HCT116 (cell line): ENCODE data around the gene RFC1. TPM values are rescaled to one million over a fixed set of nuclear protein-coding genes. Genes with fewer than 3 reads are reported as not detected.
"Not testable (repeated sequence)": the region's sequence is repeated elsewhere in the genome, so short reads cannot be mapped to it uniquely, and the experiment has no call there.

Source experiments
- ATAC-seq: fragments of 200-7000 bp; cut with Tn5 transposase; 2 replicates; pipeline ENCODE4 v1.9.1; 2020; ENCODE audit warnings: mild to moderate bottlenecking, moderate library complexity
- BruUV-seq: library from RNA; stranded (reverse); fragments of 400-500 nt; replicated peaks from 2 replicates; lab custom pipeline; 2021; lab: Mats Ljungman, UMichigan
- CTCF ChIA-PET: fragments of 300-600 bp; sonication (Branson Sonifier 250); formaldehyde crosslinking; loops from one replicate; lab custom pipeline; 2021; ENCODE audit warnings: antibody characterized with exemption; lab: Charles Lee
- POLR2A ChIA-PET: fragments of 300-600, 350-600 bp; sonication (Branson Sonifier 250); formaldehyde crosslinking; loops from one replicate; lab custom pipeline; 2021; ENCODE audit warnings: antibody characterized with exemption; lab: Charles Lee
- RAD21 ChIA-PET, 2 experiments: fragments of 300-600 bp; sonication (Branson Sonifier 250); formaldehyde crosslinking; loops; one replicate each; lab custom pipeline; 2023; ENCODE audit warnings: low total read pairs in 2 of 2; ENCODE audit not compliant: uncharacterized antibody in 2 of 2, unreplicated experiment in 2 of 2, low non-redundant PET in 1 of 2; lab: Charles Lee
- DNase-seq: peaks from one replicate; pipeline ENCODE4 v3.0.0-alpha.2; 2010; ENCODE audit warnings: low read depth, low spot score
- H2AFZ ChIP-seq: fragments of 200-600 bp; shearing (Covaris generic), sonication (generic); 2 replicates; pipeline ENCODE4 v1.6.1; 2017; ENCODE audit warnings: low read depth, mixed run types, mixed read lengths, antibody characterized with exemption, low read length; ENCODE audit not compliant: poor library complexity, severe bottlenecking
- H3K27ac ChIP-seq: 2 replicates; pipeline ENCODE4 v1.5.1; 2012; ENCODE audit warnings: low read depth, low read length
- H3K27me3 ChIP-seq: fragments of 200-600 bp; sonication (generic); 2 replicates; pipeline ENCODE4 v1.6.1; 2016; ENCODE audit warnings: mixed run types, low read length, mixed read lengths; ENCODE audit not compliant: insufficient read depth
- H3K36me3 ChIP-seq, 2 experiments: fragments of 200-500 bp in 1 of 2; fragments of 200-600 bp in 1 of 2; sonication (Bioruptor generic) in 1 of 2; sonication (generic) in 1 of 2; 2 replicates each; pipeline versions ENCODE4 v1.5.1 to v1.6.1; 2014 to 2016; ENCODE audit warnings: low read length in 2 of 2, inconsistent platforms in 1 of 2, mixed read lengths in 1 of 2, mixed run types in 1 of 2; ENCODE audit not compliant: insufficient read depth in 2 of 2, control insufficient read depth in 1 of 2
- H3K4me1 ChIP-seq, 2 experiments: fragments of 200-600 bp in 1 of 2; sonication (generic) in 1 of 2; 2 replicates each; pipeline versions ENCODE4 v1.5.1 to v1.6.1; 2012 to 2017; ENCODE audit warnings: low read length in 2 of 2, inconsistent platforms in 1 of 2, mild to moderate bottlenecking in 1 of 2, mixed read lengths in 1 of 2, mixed run types in 1 of 2, moderate library complexity in 1 of 2; ENCODE audit not compliant: insufficient read depth in 2 of 2, control insufficient read depth in 1 of 2
- H3K4me2 ChIP-seq: fragments of 200-600 bp; sonication (generic); 2 replicates; pipeline ENCODE4 v1.6.1; 2017; ENCODE audit warnings: mixed run types, low read length, mixed read lengths
- H3K4me3 ChIP-seq, 2 experiments: fragments of 200-600 bp in 1 of 2; sonication (generic) in 1 of 2; replicated peaks in 1 of 2; 2 replicates each; pipeline ENCODE4 v1.5.1; 2011 to 2016; ENCODE audit warnings: low read length in 2 of 2, control low read depth in 1 of 2, low read depth in 1 of 2, mild to moderate bottlenecking in 1 of 2, mixed read lengths in 1 of 2, mixed run types in 1 of 2
- H3K79me2 ChIP-seq: fragments of 200-600 bp; sonication (generic); 2 replicates; pipeline ENCODE4 v1.6.1; 2017; ENCODE audit warnings: mild to moderate bottlenecking, mixed run types, low read length, moderate library complexity, mixed read lengths; ENCODE audit not compliant: insufficient read depth
- H3K9ac ChIP-seq: fragments of 200-600 bp; sonication (generic); 2 replicates; pipeline ENCODE4 v1.6.1; 2016; ENCODE audit warnings: low read length, mixed read lengths
- H3K9me2 ChIP-seq: fragments of 200-600 bp; sonication (generic), shearing (Covaris generic); 2 replicates; pipeline ENCODE4 v1.6.1; 2017; ENCODE audit warnings: mixed run types, mild to moderate bottlenecking, moderate library complexity; ENCODE audit not compliant: insufficient read depth
- H3K9me3 ChIP-seq, 2 experiments: fragments of 200-500 bp in 1 of 2; fragments of 200-600 bp in 1 of 2; sonication (Bioruptor generic) in 1 of 2; sonication (generic) in 1 of 2; 2 replicates each; pipeline ENCODE4 v1.6.1; 2014 to 2017; ENCODE audit warnings: low read length in 2 of 2, mixed read lengths in 2 of 2, inconsistent platforms in 1 of 2, low read depth in 1 of 2, mild to moderate bottlenecking in 1 of 2, mixed run types in 1 of 2, moderate library complexity in 1 of 2; ENCODE audit not compliant: control insufficient read depth in 1 of 2, insufficient read depth in 1 of 2
- H4K20me1 ChIP-seq: fragments of 200-600 bp; sonication (generic), shearing (Covaris generic); 2 replicates; pipeline ENCODE4 v1.6.1; 2017; ENCODE audit warnings: mixed run types, mild to moderate bottlenecking, moderate library complexity; ENCODE audit not compliant: insufficient read depth
- CBX3 ChIP-seq: IDR thresholded peaks from 2 replicates; pipeline ENCODE4 v1.6.1; 2012; ENCODE audit warnings: low read depth
- CEBPB ChIP-seq: IDR thresholded peaks from 2 replicates; pipeline ENCODE4 v1.6.1; 2012; ENCODE audit warnings: low read depth
- ELF1 ChIP-seq: IDR thresholded peaks from 2 replicates; pipeline ENCODE4 v1.6.1; 2012; ENCODE audit warnings: low read depth, borderline replicate concordance
- EZH2 ChIP-seq: fragments of 200-600 bp; sonication (generic); IDR thresholded peaks from 2 replicates; pipeline ENCODE4 v1.6.1; 2017; ENCODE audit warnings: antibody characterized with exemption, mixed run types
- EZH2phosphoT487 ChIP-seq: fragments of 200-600 bp; IDR thresholded peaks from 2 replicates; pipeline ENCODE4 v1.6.1; 2018; ENCODE audit warnings: antibody characterized with exemption, borderline replicate concordance
- JUND ChIP-seq: IDR thresholded peaks from 2 replicates; pipeline ENCODE4 v1.6.1; 2012
- POLR2A ChIP-seq: IDR thresholded peaks from 2 replicates; pipeline ENCODE4 v1.7.0; 2011; ENCODE audit warnings: borderline replicate concordance; ENCODE audit not compliant: insufficient read depth, insufficient read length; ENCODE audit errors: extremely low read depth
- POLR2AphosphoS5 ChIP-seq: IDR thresholded peaks from 2 replicates; pipeline ENCODE4 v1.6.1; 2011; ENCODE audit warnings: mild to moderate bottlenecking, low read depth, low read length, moderate library complexity
- SP1 ChIP-seq: IDR thresholded peaks from 2 replicates; pipeline ENCODE4 v1.6.1; 2012; ENCODE audit warnings: low read depth
- SRF ChIP-seq: IDR thresholded peaks from 2 replicates; pipeline ENCODE4 v1.6.1; 2012; ENCODE audit warnings: low read depth
- YY1 ChIP-seq: IDR thresholded peaks from 2 replicates; pipeline ENCODE4 v1.6.1; 2011; ENCODE audit warnings: low read length, low read depth, moderate library complexity, mild to moderate bottlenecking; ENCODE audit not compliant: insufficient replicate concordance; ENCODE audit errors: extremely low read depth
- intact Hi-C: fragments of 100-400 bp; cut with micrococcal nuclease; formaldehyde crosslinking; loops from 2 replicates; pipeline ENCODE4 v1.10.0; 2022
- total RNA-seq: library from RNA; stranded (reverse); gene quantifications from one replicate; pipeline ENCODE4 v1.2.1, GENCODE V29; 2021; ENCODE audit not compliant: unreplicated experiment
- TF ChIP-seq, protein P1 (sequence below): IDR thresholded peaks from 2 replicates; pipeline ENCODE4 v1.6.1; 2012
- TF ChIP-seq, protein P2 (sequence below): IDR thresholded peaks from 2 replicates; pipeline ENCODE4 v1.6.1; 2011; ENCODE audit warnings: mild to moderate bottlenecking, low read length, moderate library complexity; ENCODE audit not compliant: insufficient replicate concordance; ENCODE audit errors: extremely low read depth

Gene RFC1
- total RNA-seq, 1 experiment from 2014 or later = 52.3 TPM

GRCh38 chr4:39278476-39278875 lies 87.7 kb downstream of the RFC1 start:
- TF ChIP-seq YY1 (no peak), CBX3 (no peak), POLR2A (no peak), ELF1 (no peak), CEBPB (no peak), EZH2phosphoT487 (no peak), EZH2 (no peak), SP1 (no peak), JUND (no peak), SRF (no peak), POLR2AphosphoS5 (no peak)
- TF ChIP-seq, protein P1, sequence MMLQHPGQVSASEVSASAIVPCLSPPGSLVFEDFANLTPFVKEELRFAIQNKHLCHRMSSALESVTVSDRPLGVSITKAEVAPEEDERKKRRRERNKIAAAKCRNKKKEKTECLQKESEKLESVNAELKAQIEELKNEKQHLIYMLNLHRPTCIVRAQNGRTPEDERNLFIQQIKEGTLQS = no peak
- TF ChIP-seq, protein P2, sequence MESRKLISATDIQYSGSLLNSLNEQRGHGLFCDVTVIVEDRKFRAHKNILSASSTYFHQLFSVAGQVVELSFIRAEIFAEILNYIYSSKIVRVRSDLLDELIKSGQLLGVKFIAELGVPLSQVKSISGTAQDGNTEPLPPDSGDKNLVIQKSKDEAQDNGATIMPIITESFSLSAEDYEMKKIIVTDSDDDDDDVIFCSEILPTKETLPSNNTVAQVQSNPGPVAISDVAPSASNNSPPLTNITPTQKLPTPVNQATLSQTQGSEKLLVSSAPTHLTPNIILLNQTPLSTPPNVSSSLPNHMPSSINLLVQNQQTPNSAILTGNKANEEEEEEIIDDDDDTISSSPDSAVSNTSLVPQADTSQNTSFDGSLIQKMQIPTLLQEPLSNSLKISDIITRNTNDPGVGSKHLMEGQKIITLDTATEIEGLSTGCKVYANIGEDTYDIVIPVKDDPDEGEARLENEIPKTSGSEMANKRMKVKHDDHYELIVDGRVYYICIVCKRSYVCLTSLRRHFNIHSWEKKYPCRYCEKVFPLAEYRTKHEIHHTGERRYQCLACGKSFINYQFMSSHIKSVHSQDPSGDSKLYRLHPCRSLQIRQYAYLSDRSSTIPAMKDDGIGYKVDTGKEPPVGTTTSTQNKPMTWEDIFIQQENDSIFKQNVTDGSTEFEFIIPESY = no peak
- TF ChIP-seq, all 23 proteins: peak for 0
- ChIA-PET RAD21 (no interaction called here), POLR2A (no interaction called here), CTCF (no interaction called here)
- ATAC-seq = no peak
- no peaks in the 10 kb centered on the region for H3K27me3 ChIP-seq
- no peaks in the 10 kb centered on the region for H3K9me2 ChIP-seq
- no peak overlapping the region for H2AFZ ChIP-seq
- H3K9me3 ChIP-seq = no peaks in the 10 kb centered on the region
- H4K20me1 ChIP-seq = no peaks in the 10 kb centered on the region
- 0 out of 4 replicates have a peak, but pooled peaks cover 0 to 3% of the 10 kb centered on the region in 2 experiments for H3K36me3 ChIP-seq
- intact Hi-C loops = no loop called here
- no peak overlapping the region for H3K4me3 ChIP-seq
- no peak overlapping the region for H3K4me2 ChIP-seq
- no peak overlapping the region for H3K27ac ChIP-seq
- no peak for DNase-seq
- H3K4me1 ChIP-seq = no peaks in the 10 kb centered on the region
- BruUV-seq = no TSS peak
- H3K79me2 ChIP-seq = no peaks in the 10 kb centered on the region
- no peak overlapping the region for H3K9ac ChIP-seq

DNA sequence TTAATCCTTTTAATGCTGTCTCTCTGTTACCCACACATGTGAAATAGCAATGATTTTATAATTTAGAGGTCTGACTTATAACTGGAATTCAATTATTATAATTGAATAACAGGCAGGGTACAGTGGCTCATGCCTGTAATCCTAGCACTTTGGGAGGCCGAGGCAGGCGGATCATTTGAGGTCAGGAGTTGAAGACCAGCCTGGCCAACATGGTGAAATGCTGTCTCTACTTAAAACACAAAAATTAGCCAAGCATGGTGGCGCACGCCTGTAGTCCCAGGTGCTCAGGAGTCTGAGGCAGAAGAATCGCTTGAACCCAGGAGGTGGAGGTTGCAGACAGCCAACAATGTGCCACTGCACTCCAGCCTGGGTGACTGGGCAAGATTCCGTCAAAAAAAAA lies 88.5 kb downstream of the RFC1 start:
- POLR2A ChIA-PET, RAD21 ChIA-PET, ATAC-seq: not testable (repeated sequence)

More for the DNA sequence above, 88.5 kb downstream of the RFC1 start:
- H3K9me3 ChIP-seq, H2AFZ ChIP-seq, H3K27ac ChIP-seq, H3K4me1 ChIP-seq, H3K4me2 ChIP-seq, intact Hi-C loops, H3K9ac ChIP-seq, H3K9me2 ChIP-seq, CTCF ChIA-PET, BruUV-seq, DNase-seq, H3K27me3 ChIP-seq, H3K79me2 ChIP-seq, H4K20me1 ChIP-seq, H3K36me3 ChIP-seq, H3K4me3 ChIP-seq: not testable (repeated sequence)
